NCI-H2107 treated with DMSO at 0.1 percent for 48 hours (cell line): ENCODE measurements around the gene TTLL6.

ENCODE experiments used
- DNase-seq: peaks from one replicate; lab custom pipeline; 2025; ENCODE audit not compliant: unreplicated experiment; lab: John Stamatoyannopoulos, UW

TTLL6 gene

GRCh38 chr17:48738803-48739526, 78.1 kb downstream of the TTLL6 start:
- no peak for DNase-seq

DNA sequence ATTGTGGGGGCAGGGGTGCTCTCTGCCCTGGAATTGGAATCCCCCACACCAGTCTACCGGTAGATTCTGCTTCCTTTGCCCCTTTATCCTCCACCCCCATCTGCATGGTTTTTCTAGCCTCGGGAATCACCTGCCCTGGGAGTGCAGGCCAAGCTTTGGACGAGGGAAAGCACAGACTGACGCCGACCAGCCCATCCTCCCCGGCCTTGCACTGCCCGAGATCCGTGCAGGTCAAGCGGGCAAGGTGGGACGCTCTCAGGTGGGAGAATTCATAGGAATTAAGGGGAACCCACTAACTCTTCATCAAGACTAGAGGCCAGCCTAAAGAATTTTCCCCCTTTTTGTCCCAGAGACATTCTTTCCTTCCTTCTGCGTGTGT, 78.6 kb downstream of the TTLL6 start:
- DNase-seq, result no peak

GRCh38 chr17:48737330-48738043, 79.5 kb downstream of the TTLL6 start:
- DNase-seq, result no peak

DNA sequence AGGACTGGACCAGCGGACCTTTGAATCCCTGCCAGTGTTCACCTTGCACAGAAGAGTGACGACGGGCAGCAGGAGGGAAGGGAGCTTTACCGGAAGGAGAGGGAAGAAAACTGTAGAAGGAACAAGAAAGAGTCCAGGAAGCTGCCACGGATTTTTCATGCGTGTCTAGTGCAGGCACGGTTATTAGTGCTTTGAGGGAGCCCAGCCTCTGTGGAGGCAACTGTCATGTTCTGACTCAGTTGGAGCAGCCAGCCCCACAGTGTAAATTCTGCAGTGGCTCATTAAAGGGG, 82.0 kb downstream of the TTLL6 start:
- DNase-seq, result no peak

DNA sequence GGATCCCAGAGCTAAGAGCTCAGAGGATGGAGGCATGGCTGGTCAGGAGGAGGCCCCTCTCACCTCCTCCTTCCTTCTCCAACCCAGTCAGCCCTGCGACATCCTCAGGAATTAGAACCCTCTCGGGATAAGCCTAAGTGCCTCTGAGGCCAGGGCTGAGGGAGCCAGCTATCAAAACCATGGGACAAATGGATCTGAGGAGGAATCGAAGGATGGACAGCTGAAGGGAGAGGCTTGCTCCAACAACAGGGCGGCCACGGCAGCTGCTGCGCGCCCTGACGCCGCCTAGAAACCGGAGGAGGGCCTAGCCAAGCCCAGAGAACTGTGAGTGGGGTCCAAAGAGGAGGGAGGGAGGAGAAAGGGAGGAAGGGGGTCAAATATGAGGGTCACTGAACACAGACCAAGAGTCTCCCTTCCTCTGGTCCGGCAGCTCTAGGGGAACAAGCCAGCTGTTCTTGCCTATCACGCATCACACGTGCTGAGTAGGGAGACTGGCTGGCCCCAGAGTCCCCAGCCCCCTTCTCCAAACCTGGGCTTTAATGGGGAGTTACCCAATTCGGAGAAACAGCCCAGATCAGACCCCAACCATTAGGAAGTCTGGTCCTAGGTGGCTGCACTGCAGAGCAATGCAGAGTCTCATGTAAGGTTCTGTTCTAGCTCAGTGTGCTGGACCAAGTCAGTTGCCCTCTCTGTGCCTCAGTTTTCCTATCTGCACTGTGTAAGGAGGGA, 82.5 kb downstream of the TTLL6 start:
- no peak for DNase-seq

DNA sequence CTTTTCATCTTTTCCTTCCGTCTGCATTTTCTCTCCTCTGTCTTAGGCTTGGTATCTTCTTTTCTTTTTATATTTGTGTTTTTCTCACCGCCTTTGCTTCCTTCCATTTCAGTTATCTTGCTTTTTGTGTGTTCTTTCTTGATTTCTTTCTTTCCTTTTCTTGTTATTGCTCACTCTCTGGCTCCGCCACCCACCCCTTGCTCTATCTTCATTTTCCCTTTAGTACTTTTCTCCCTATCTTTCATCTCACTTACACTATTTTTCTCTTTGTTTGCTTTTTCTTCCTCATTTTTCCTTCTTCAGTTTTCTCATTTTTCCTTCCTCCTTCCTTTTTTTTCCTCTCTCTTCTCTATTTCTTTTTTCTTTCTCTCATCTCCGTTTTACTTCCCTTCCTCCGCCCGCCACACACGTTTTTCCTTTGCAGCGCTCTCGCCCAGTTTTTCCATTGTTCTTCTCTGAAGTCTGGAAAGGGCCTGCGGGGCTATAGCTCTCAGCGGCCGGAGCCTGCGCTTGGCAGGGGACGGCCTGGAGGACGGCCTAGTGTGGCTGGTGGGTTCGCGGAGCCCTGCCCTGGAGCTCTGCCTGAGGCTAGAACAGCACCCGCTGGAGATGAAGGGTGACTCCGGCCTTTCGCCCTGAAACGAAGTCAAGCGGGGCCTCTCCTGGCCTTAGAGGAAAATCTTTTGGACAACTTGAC, 83.2 kb downstream of the TTLL6 start:
- DNase-seq, result no peak

- no peak for DNase-seq
These were observed 84.1 kb downstream of the TTLL6 start for GRCh38 chr17:48732688-48733629.

- DNase-seq, result no peak
These were observed 85.7 kb downstream of the TTLL6 start for GRCh38 chr17:48731355-48731754.

GRCh38 chr17:48730240-48730550, 86.8 kb downstream of the TTLL6 start:
- DNase-seq, result no peak

DNA sequence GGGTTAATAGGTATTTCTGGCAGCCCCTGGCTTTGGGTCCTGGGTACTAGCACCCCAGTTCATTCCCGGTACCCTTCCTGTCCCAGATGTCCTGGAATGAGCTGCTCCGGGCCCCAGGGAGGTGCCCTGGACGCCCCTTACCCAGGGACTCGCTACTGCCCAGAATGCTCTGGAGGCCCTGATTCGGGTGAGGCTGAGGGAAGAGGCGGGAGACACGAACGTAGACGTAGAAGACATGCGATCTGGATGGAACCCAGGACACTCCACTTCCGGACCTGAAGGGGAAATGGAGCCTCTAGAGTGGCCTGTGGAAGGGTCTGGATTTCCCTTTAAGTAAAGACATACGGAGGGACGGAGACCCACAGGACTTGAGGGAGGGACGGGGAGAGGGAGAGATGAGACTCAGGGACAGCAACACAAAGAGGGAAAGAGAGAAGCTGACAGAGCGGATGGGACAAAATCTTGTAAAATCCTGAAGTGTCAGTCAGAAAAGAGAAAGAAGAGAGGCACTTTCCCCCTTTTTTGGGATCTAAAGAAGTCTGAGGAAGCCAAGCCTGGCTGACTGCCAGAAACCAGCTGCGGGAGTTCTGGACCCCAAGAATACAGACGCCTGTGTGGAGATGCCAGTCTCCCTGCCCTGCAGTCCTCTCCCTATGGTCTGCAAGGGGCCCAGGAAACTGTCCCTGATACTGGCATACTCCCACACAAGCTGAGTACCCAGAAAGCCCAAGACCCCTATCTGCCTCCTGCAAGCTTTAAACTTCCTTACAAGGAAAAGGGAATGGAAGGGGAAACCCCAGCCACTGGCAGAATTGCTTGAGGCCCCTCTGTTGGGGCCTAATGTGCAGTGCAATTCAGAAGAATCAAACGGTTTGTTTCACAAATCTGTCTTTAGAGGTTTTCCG, 87.4 kb downstream of the TTLL6 start:
- DNase-seq, result no peak

- DNase-seq, result no peak
These were observed 88.5 kb downstream of the TTLL6 start, which contains the start of gene HOXB13 for GRCh38 chr17:48728232-48729231. Gene HOXB13, minus strand, starts transcription at chr17:48728750. Its CDS starts 157 bp downstream, at chr17:48728593.

DNA sequence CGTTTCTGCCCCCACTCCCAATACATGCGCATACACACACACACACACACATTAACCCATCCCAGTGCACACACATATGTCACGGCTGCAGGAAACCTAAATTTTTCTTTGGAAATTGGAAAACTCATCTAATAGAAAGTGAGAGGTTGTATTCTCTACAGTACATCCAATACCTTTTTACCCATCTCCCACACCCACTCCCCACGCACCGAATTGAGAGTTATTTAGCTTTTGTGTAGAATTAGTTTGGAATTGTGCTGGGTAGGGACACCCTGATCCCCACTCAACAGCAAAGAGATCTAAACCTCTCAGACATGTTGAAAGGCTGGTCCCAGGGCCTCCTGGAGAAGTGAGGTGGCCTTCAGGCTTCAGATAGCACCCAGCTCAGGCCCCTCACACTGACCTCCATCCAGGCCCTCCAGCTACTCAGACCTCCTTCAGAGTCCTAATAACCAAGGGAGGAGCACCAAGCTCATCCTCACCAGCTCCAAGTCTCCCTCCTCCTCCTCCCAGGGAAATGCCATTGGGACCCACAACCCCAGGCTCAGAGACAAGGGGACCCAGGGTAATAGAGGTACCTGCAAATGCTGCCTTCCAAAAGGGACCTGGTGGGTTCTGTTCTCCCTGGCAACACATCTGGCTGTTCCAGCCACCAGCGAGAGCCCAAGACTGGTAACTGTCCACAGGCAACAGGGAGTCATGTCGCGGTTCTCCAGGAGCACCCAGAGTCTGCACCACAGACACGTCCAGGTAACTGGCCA, 89.4 kb downstream of the TTLL6 start:
- no peak for DNase-seq

- no peak for DNase-seq
These were observed 90.1 kb downstream of the TTLL6 start for GRCh38 chr17:48726916-48727286.

- DNase-seq, result no peak
These were observed 90.7 kb downstream of the TTLL6 start for GRCh38 chr17:48726114-48726915.

DNA sequence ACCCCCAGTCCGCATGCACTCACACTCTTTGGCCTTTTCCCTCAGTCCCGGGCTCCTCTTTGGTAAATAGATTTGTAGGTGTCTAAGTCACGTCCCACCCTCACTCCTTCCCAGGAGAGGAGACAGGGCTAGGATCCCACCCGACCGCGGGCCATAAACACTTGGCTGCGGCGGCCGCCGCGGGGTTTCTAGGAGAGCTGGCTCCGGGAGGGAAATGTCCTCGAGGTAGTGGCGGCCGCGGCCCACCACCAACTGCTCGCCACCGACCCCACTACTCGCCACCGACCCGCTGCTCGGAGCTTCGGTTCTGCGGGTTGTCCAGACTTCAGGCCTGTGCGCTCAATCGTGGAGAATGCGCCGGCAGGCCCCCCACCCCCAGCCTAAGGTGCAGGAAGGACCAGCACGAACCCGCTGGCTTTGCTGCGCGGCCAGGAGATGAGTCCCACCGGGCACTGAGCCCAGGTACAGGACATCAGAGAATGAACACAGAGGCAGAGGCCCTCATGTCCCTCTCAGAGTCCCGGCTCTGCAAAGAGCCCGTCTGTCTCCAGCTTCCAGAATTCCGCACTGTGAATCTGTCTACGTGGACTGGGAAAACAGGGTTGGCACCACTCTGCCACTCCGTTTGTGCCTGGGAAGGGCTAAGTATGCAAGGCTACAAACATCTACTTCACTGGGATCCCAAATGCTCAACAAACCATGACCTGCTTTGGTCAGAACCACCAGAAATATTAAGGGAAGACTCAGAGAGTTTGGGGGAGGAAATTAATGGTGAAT, 91.6 kb downstream of the TTLL6 start:
- no peak for DNase-seq

GRCh38 chr17:48725004-48725287, 92.1 kb downstream of the TTLL6 start:
- DNase-seq, result no peak
